BE2C (cell line): ENCODE measurements around the gene CBARP.

Experiments
- DNase-seq: peaks from one replicate; pipeline ENCODE4 v3.0.0-alpha.2; 2020
- H3K27me3 ChIP-seq: fragments of 250-450 bp; sonication (Bioruptor Pico); 2 replicates; pipeline ENCODE4 v1.5.1; 2020; ENCODE audit warnings: mild to moderate bottlenecking
- H3K36me3 ChIP-seq: fragments of 250-450 bp; sonication (Bioruptor Pico); 2 replicates; pipeline ENCODE4 v1.5.1; 2020; ENCODE audit warnings: mild to moderate bottlenecking
- H3K4me1 ChIP-seq: fragments of 250-450 bp; sonication (Bioruptor Pico); 2 replicates; pipeline ENCODE4 v1.5.1; 2020
- H3K4me3 ChIP-seq: 2 replicates; pipeline ENCODE4 v1.5.1; 2011; ENCODE audit warnings: low read depth, low read length
- H3K9me3 ChIP-seq: fragments of 250-450 bp; sonication (Bioruptor Pico); 2 replicates; pipeline ENCODE4 v1.5.1; 2020
- CTCF ChIP-seq: IDR thresholded peaks from 2 replicates; pipeline ENCODE4 v1.5.1; 2012; ENCODE audit warnings: mild to moderate bottlenecking, low read depth, low read length

CBARP gene

GRCh38 chr19:1226227-1226518, 11.6 kb downstream of the CBARP start:
- no peak for DNase-seq
- H3K9me3 ChIP-seq = no peaks in the 10 kb centered on the region
- no peak overlapping the region for H3K4me3 ChIP-seq
- peaks cover 22% of the 10 kb centered on the region for H3K4me1 ChIP-seq
- no peak for TF ChIP-seq CTCF
- peaks cover 59% of the 10 kb centered on the region for H3K36me3 ChIP-seq
- H3K27me3 ChIP-seq = no peaks in the 10 kb centered on the region

GRCh38 chr19:1225440-1226226, 12.2 kb downstream of the CBARP start:
- no peak for TF ChIP-seq CTCF
- Histone ChIP-seq H3K9me3 (no peaks in the 10 kb centered on the region), H3K4me3 (no peak overlapping the region), H3K36me3 (peaks cover 64% of the 10 kb centered on the region), H3K27me3 (no peaks in the 10 kb centered on the region), H3K4me1 (peaks cover 22% of the 10 kb centered on the region)
- DNase-seq = no peak

DNA sequence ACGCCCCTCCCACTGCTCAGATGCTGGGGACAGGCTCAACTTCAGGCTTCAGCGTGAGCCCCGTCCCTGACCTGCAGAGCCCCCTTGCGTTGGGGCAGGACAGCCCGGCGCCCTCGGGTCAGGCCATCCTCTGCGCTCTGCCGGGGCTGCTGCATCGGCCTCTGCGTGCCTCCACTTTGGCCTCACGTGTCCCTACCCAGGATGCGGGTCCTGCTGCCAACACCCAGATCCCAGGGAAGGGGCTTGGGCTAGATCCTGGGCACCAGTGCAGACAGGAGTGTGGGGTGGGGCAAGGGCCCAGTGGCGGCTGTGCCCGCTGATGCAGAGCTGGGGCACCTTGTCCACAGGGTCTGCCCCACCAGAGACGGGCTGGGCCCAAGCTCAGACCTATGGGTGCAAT, 13.0 kb downstream of the CBARP start:
- TF ChIP-seq CTCF = no peak
- H3K4me3 ChIP-seq = no peak overlapping the region
- H3K4me1 ChIP-seq = peaks cover 22% of the 10 kb centered on the region
- no peak for DNase-seq
- H3K27me3 ChIP-seq = no peaks in the 10 kb centered on the region
- no peaks in the 10 kb centered on the region for H3K9me3 ChIP-seq
- H3K36me3 ChIP-seq = peaks cover 70% of the 10 kb centered on the region

DNA sequence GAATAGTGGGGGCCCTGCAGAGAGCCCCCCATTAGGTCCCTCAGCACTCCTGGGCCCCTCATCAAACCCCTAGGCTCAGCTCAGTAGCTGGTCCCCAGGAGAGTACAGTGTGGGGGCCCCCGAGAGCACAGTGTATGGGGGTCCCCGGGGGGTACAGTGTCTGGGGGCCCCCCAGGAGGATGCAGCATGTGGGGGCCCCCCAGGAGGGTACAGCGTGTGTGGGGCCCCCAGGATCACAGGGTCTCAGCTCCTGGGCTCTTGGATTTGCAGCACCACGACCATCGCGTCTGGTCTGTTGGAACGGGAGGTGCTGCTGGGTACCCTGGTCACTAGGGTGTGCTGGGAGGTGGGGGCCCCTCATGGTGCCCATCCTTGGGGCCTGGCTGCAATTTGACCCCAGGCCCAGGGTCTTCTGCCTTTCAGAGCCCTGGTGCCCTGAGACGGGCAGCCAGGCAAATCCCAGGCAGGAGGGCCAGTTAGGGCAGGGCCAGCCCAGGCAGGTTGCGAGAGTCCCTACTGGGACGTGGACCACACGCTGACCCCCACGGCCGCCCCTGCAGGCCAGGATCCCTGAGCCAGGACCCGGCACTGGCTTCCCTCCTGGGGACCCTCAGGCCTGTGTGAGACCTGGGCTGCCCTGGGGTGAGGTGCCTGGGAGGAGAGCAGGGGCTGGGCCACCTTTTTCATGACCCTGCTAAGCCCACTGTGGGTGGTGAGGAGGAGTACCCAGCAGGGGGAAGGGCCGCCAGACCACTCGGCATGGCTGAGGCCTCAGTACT, 13.6 kb downstream of the CBARP start:
- no peak for DNase-seq
- H3K9me3 ChIP-seq = no peaks in the 10 kb centered on the region
- peaks cover 70% of the 10 kb centered on the region for H3K36me3 ChIP-seq
- H3K27me3 ChIP-seq = no peaks in the 10 kb centered on the region
- peaks cover 22% of the 10 kb centered on the region for H3K4me1 ChIP-seq
- H3K4me3 ChIP-seq = no peak overlapping the region
- TF ChIP-seq CTCF = no peak

DNA sequence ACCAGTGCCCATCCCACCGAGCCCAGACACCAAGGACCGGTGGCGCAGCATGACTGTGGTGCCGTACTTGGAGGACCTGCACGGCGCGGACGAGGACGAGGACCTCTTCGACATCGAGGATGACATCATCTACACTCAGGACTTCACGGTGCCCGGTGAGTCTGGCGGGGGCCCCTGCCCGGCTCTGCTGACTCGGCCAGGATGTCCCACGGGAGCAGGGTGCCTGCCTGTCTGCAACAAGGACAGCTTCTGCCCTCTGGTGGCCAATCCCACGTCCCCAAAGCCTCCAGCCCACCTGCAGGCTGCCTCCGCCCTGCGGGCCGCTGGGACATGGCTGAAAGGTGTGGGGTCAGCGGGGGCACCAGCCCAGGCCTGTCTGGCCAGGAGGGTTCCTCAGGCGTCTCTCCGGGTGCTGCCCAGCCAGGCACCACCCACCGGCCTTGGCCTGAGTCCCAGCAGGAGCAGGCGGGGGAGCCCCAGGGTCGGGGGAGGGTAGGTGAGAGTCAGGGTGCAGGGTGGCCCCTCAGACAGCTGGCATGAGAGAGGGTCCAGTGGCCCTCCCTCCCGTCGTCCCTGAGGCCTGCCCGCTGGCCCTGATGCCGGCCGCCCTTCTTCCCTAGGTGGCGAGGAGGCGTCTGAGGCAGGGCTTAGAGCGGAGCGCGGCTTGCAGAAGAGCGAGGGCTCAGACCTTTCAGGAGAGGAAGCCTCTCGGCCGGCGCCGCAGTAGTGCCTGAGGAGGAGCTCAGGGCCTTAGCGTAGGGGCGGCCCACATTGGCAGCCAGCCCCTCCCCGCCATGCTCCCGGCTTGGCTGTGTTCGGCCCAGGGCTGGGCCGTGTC, 14.6 kb downstream of the CBARP start:
- Histone ChIP-seq H3K4me3 (no peak overlapping the region), H3K9me3 (no peaks in the 10 kb centered on the region), H3K36me3 (peaks cover 70% of the 10 kb centered on the region), H3K27me3 (no peaks in the 10 kb centered on the region), H3K4me1 (peaks cover 22% of the 10 kb centered on the region)
- DNase-seq = peak; percentile 95
- TF ChIP-seq CTCF = peak; percentile 81
